ENCODE results near the gene SYNE2. TPM values are rescaled to one million over a fixed set of nuclear protein-coding genes. Genes with fewer than 3 reads are reported as not detected.

Gene SYNE2
- total RNA-seq, 4 donors from 2014 or later = 314 to 379 (median 342) TPM

DNA sequence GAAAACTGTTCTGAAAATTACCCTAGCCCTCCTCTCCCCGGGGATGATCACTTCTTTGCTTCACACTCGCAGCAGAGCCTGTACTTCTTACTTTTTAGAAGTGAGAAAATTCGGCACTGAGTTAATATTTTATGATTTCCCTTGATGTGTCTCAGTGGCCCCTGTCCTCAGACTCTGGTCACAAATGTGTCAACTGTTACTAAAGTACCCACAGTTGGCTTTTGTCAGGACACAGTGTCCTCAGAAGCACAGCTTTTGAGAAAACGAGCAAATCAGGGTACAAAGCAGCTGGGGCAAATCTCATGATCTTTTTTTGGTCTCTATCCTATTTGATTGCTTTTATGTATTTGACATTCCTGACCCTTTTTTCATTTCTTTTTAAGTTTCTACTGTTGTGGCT, 142.5 kb downstream of the SYNE2 start:
- Histone ChIP-seq H3K9me3 (no peaks in the 10 kb centered on the region), H3K27ac (no peak overlapping the region), H3K36me3 (peaks cover 15 to 39% of the 10 kb centered on the region in 2 donors), H3K4me1 (peaks cover 0 to 4% of the 10 kb centered on the region in 2 donors), H3K27me3 (no peaks in the 10 kb centered on the region), H3K4me3 (replicated peaks in 1 of 3) (no peak overlapping the region)
- intact Hi-C loops (cut with DNase I) = loop anchor here (10.0 kb wide), 1 partner anchor 190 kb away; no protein-coding TSS in a partner anchor
- TF ChIP-seq POLR2A (IDR thresholded peaks at IDR 0.05) = no peak
- TF ChIP-seq, protein P1, sequence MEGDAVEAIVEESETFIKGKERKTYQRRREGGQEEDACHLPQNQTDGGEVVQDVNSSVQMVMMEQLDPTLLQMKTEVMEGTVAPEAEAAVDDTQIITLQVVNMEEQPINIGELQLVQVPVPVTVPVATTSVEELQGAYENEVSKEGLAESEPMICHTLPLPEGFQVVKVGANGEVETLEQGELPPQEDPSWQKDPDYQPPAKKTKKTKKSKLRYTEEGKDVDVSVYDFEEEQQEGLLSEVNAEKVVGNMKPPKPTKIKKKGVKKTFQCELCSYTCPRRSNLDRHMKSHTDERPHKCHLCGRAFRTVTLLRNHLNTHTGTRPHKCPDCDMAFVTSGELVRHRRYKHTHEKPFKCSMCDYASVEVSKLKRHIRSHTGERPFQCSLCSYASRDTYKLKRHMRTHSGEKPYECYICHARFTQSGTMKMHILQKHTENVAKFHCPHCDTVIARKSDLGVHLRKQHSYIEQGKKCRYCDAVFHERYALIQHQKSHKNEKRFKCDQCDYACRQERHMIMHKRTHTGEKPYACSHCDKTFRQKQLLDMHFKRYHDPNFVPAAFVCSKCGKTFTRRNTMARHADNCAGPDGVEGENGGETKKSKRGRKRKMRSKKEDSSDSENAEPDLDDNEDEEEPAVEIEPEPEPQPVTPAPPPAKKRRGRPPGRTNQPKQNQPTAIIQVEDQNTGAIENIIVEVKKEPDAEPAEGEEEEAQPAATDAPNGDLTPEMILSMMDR (IDR thresholded peaks at IDR 0.05) = no peak
- no peak for DNase-seq
- WGBS, 2 donors = 83 to 88% methylated on average over 4 of the region's 4 CpGs

DNA sequence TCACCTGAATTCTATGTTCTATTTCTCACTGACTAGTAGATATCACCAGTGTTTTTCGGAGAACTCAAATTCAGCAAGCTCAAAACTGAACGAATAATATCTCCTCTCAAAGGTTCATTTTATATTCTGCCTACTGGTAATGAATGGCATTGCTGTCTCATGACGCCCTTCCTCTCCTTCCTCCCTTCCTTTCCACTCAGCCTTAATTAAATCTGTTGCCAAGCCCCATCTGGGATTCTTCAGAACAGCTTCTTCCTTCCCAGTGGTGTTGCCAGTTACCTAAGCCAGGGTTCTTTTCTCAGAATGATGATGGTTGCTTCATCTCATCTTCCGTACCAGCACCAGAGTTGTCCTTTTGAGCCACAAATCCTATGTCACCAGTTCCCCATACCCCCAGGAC, 143.2 kb downstream of the SYNE2 start:
- no peak overlapping the region for H3K4me3 ChIP-seq (replicated peaks in 1 of 3)
- H3K4me1 ChIP-seq = peaks cover 0 to 4% of the 10 kb centered on the region in 2 donors
- no peak overlapping the region for H3K27ac ChIP-seq
- no peak for TF ChIP-seq POLR2A (IDR thresholded peaks at IDR 0.05)
- TF ChIP-seq, protein P1 (IDR thresholded peaks at IDR 0.05) = no peak
- no peaks in the 10 kb centered on the region for H3K9me3 ChIP-seq
- no peaks in the 10 kb centered on the region for H3K27me3 ChIP-seq
- H3K36me3 ChIP-seq = peaks cover 15 to 43% of the 10 kb centered on the region in 2 donors
- intact Hi-C loops (cut with DNase I) = loop anchor here (10.0 kb wide), 1 partner anchor 191 kb away; no protein-coding TSS in a partner anchor
- DNase-seq = no peak
- 90 to 91% methylated on average over 4 of the region's 4 CpGs for WGBS, 2 donors

DNA sequence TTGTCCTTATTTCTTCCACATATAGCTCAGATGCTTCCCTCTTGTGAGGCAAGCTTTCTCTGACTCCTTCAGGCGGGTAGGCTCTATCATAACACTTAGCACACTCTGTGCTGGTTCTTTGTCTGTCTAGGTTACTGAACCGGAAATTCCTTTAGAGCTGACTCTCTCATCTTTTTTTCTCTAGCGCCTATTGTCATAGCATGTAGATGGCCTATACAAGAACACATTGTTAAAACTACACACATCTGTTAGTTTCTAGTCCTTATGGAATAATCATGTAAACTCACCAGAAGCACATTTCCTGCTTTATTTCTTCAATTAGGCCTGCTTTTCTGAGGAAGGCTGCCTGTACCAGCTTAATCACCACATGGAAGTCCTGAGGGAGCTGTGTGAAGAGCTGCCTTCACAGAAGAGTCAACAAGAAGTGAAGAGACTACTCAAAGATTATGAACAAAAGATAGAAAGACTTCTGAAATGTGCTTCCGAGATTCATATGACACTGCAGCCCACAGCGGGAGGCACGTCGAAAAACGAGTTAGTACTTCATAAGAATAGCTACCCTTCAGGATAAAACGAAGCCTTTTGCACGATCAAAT, 143.9 kb downstream of the SYNE2 start:
- Histone ChIP-seq H3K27me3 (no peaks in the 10 kb centered on the region), H3K4me1 (peaks cover 0 to 4% of the 10 kb centered on the region in 2 donors), H3K9me3 (no peaks in the 10 kb centered on the region), H3K36me3 (peaks cover 15 to 43% of the 10 kb centered on the region in 2 donors), H3K4me3 (replicated peaks in 1 of 3) (no peak overlapping the region), H3K27ac (peak overlapping the region in 1 of 3 donors; percentile 8)
- TF ChIP-seq, protein P1 (IDR thresholded peaks at IDR 0.05) = no peak
- TF ChIP-seq POLR2A (IDR thresholded peaks at IDR 0.05) = no peak
- DNase-seq = no peak
- 87 to 89% methylated on average over 10 of the region's 10 CpGs for WGBS, 2 donors
- intact Hi-C loops (cut with DNase I) = loop anchor here (10.0 kb wide), 1 partner anchor 192 kb away; no protein-coding TSS in a partner anchor

DNA sequence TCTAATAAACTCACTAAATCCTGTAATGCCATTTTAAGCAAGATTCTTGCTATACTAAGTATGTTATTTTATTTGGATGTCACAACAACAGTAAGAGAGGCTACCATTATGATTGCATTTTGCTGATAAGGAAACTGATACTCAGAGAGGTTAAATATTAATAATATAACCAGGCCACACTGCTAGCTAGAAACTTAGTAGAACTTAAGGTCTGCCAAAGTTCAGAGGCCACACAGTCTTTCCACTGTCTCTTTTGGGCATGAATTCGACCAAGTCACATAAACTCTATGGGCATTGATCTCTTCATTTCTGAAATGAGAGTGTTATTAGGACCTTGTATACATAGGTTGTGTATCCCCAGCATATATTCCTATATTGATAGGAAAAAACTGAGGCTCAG, 147.9 kb downstream of the SYNE2 start:
- Histone ChIP-seq H3K4me3 (replicated peaks in 1 of 3) (no peak overlapping the region), H3K4me1 (peaks cover 3 to 5% of the 10 kb centered on the region in 2 donors), H3K27me3 (no peaks in the 10 kb centered on the region), H3K36me3 (peaks cover 25 to 49% of the 10 kb centered on the region in 2 donors), H3K27ac (no peak overlapping the region), H3K9me3 (no peaks in the 10 kb centered on the region)
- WGBS, 2 donors = 94 to 95% methylated on average over 1 of the region's 1 CpG
- intact Hi-C loops (cut with DNase I) = loop anchor here (10.0 kb wide), 1 partner anchor 294 kb away; the partner anchor contains the start of gene ESR2
- TF ChIP-seq, protein P1 (IDR thresholded peaks at IDR 0.05) = no peak
- TF ChIP-seq POLR2A (IDR thresholded peaks at IDR 0.05) = no peak
- no peak for DNase-seq

DNA sequence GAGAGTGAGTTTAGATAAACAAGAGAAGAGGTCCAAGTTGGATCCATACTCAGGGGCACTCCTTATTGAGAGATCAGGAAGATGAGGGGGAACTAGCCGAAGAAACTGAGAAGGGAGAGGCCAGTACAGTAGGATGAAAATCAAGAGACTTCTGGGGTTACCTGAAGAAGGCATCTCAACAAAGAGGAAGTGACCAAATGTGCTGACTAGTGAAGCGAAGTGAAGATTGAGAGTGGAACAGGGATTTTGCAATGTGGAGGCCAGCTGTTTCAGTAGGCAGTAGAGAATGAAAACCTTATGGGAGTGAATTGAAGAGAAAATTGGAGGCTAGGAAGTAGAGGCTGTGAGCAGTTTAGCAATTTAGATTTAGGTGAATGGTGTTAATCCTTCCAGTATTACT, 153.0 kb downstream of the SYNE2 start:
- Histone ChIP-seq H3K27me3 (no peaks in the 10 kb centered on the region), H3K27ac (peak overlapping the region in 1 of 3 donors; percentile 33), H3K9me3 (no peaks in the 10 kb centered on the region), H3K36me3 (peaks cover 25 to 32% of the 10 kb centered on the region in 2 donors), H3K4me3 (replicated peaks in 1 of 3) (no peak overlapping the region), H3K4me1 (peaks cover 6% of the 10 kb centered on the region in 2 donors)
- 75 to 80% methylated on average over 2 of the region's 2 CpGs for WGBS, 2 donors
- TF ChIP-seq POLR2A (IDR thresholded peaks at IDR 0.05) = no peak
- TF ChIP-seq, protein P1 (IDR thresholded peaks at IDR 0.05) = no peak
- peak; percentile 43 to 50 for DNase-seq
- intact Hi-C loops (cut with DNase I) = loop anchor here (10.0 kb wide), 1 partner anchor 289 kb away; the partner anchor contains the start of gene ESR2
